SK-N-MC (cell line): ENCODE measurements around the gene PEX5.

Experiments
- DNase-seq: peaks from one replicate; pipeline ENCODE4 v3.0.0-alpha.2; 2011; ENCODE audit warnings: low read depth, low spot score
- H3K27ac ChIP-seq: fragments of 200-600 bp; sonication (generic); 2 replicates; pipeline ENCODE4 v1.5.1; 2016; ENCODE audit warnings: mixed run types
- H3K36me3 ChIP-seq: fragments of 200-600 bp; sonication (generic); 2 replicates; pipeline ENCODE4 v1.6.1; 2017; ENCODE audit warnings: antibody characterized with exemption, low read length, mixed read lengths; ENCODE audit not compliant: insufficient read depth
- H3K4me3 ChIP-seq: fragments of 200-600 bp; sonication (generic); 2 replicates; pipeline ENCODE4 v1.5.1; 2016
- H3K9ac ChIP-seq: fragments of 200-600 bp; sonication (generic); 2 replicates; pipeline ENCODE4 v1.8.0; 2017; ENCODE audit warnings: mixed run types, mixed read lengths; ENCODE audit not compliant: insufficient read length
- H3K9me3 ChIP-seq: fragments of 200-600 bp; sonication (generic); 2 replicates; pipeline ENCODE4 v1.6.1; 2017; ENCODE audit warnings: low read depth, mild to moderate bottlenecking, antibody characterized with exemption, low read length, moderate library complexity, mixed read lengths
- EZH2 ChIP-seq: fragments of 200-600 bp; sonication (generic); IDR thresholded peaks from one replicate; pipeline ENCODE4 v1.6.1; 2017; ENCODE audit warnings: antibody characterized with exemption
- FOXP2 ChIP-seq: optimal IDR thresholded peaks from 2 replicates; pipeline ENCODE3; 2011; ENCODE audit warnings: mild to moderate bottlenecking, moderate library complexity; ENCODE audit not compliant: insufficient read depth; ENCODE audit errors: extremely low read length, control extremely low read depth
- POLR2AphosphoS5 ChIP-seq: IDR thresholded peaks from 2 replicates; pipeline ENCODE4 v1.6.1; 2012; ENCODE audit warnings: mild to moderate bottlenecking, low read depth, low read length, borderline replicate concordance

PEX5 gene

DNA sequence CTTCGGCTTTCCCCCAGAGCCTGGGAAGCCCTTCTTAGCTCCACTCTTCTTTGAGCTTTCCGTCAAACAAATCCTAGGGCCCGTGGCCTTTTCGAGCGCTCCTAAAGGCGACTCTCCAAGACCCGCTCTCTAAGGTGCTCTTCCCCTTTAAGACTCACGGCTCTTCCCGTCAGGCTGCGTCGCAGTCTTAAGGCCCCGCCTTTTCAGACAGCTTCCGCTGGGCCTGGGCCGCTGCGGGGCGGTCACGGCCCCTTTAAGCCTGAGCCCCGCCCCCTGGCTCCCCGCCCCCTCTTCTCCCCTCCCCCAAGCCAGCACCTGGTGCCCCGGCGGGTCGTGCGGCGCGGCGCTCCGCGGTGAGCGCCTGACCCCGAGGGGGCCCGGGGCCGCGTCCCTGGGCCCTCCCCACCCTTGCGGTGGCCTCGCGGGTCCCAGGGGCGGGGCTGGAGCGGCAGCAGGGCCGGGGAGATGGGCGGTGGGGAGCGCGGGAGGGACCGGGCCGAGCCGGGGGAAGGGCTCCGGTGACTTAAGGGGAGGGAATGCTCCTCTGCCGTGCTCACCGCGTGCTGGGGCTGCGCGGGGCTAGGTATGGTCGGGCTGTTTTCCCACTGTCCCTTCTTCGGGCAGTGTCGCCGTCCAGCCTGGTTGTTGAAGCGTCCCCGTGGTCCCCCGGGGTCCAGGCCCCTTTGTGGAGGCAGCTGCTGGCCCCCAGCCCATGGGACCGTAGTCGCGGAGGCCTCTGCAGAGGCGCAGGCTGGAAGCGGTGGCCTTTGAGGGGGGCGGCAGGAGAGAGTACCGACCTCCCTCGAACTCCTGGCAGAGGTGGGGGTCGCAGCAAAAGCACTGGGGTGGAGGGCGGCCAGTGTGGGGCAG, at the start of gene PEX5:
Gene PEX5 (plus strand): TSS at position 289 of the 870 bp plus-strand sequence. CDS start 692 bp downstream, outside the sequence.
- Histone ChIP-seq H3K36me3 (peaks cover 20% of the 10 kb centered on the region; the same call in 1 of the 2 replicates), H3K27ac (no peak within 1 kb of the TSS), H3K9me3 (no peaks in the 10 kb centered on the region), H3K9ac (peak within 1 kb of the TSS; percentile 78), H3K4me3 (peak within 1 kb of the TSS; percentile 99)
- TF ChIP-seq POLR2AphosphoS5 (no peak), EZH2 (no peak)
- peak; percentile 45 for DNase-seq

DNA sequence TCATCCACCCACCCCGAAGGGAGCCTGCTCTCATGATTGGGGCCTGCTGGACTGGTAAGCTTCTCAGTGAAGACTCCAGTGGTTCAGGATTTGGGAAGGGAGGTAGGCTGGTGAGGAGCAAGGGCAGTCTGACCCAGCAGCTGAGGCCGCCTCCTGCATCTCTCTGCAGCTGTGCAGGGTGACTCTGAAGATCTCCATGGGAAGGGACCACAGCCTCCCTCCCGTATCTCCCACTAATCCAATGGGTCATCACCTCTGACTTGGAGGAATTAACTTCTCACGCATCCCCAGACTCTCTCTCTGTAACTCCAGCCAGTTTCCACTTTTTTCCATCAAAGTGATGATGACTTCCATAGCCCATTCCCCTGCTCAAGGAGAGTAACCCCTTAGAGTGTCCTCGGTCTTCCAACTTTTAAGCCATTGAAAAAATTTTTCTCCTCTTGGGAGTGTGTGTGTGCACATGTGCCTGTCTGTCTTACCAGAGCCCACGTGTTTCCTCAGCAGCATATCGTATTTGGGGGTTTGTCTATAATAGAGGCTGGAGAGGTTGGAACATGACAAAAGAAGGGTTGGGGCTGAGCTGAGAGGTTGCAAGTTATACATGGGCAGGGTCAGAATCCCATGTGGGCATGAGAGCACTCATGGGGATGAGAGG, 48.0 kb upstream of the PEX5 start:
- TF ChIP-seq EZH2 (no peak), POLR2AphosphoS5 (no peak), FOXP2 (no peak)
- Histone ChIP-seq H3K36me3 (no peaks in the 10 kb centered on the region; the same call in 1 of the 2 replicates), H3K27ac (no peak overlapping the region), H3K9me3 (no peaks in the 10 kb centered on the region), H3K4me3 (no peak overlapping the region), H3K9ac (no peak overlapping the region)
- DNase-seq = no peak

DNA sequence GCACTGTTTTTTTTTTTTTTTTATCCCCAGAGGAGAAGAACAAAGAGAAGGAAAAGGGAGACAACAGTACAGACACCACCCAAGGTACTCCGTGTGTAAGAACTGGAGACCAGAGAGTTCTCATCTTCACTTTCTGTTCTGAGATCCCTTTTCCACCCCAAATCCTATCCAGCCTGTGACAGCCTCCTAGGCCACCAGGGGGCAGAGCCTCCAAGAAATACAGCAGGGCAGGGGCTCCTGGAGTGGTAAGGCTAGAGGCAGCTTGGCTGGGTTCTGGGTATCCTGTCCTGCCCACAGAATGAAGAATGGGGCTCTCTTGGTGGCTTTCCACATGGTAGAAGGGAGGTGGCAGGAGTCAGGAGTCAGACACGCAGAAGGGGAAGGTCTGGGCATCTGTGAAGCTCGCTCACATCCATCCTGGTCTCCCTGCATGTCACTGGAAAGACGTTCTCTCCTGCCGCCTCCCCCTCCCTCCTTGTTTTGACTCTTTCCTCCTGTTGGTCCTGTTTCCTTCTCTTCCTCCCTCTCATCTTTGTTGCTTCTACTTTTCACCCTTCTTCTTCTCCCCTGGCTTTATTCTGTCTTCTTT, 47.3 kb upstream of the PEX5 start:
- DNase-seq = no peak
- Histone ChIP-seq H3K36me3 (no peaks in the 10 kb centered on the region), H3K9ac (no peak overlapping the region), H3K9me3 (no peaks in the 10 kb centered on the region), H3K27ac (no peak overlapping the region), H3K4me3 (no peak overlapping the region)
- TF ChIP-seq POLR2AphosphoS5 = no peak
- no peak for TF ChIP-seq EZH2
- TF ChIP-seq FOXP2 = no peak

DNA sequence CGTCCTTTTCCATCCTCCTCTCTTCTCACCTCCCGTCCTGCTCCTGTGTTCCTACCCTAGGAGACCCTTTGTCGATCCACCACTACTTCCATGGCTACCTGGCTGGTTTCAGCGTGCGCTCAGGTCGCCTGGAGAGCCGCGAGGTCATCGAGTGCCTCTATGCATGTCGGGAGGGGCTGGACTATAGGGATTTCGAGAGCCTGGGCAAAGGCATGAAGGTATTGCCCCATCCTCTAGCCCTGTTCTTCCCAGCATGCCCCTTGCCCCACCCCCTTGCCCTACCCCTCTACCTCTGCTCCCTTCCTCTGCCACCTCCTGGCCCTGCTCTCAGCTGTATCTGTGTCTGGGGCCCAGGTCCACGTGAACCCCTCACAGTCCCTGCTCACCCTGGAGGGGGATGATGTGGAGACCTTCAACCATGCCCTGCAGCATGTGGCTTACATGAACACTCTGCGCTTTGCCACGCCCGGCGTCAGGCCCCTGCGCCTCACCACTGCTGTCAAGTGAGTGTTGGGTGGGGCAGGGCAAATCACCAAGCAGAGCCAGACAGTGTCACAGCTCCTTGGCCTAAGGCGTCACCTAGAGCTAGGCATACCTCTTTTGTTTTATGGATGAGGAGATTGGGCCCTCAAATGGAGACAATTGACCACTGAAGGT, 46.5 kb upstream of the PEX5 start:
- Histone ChIP-seq H3K27ac (no peak overlapping the region), H3K4me3 (no peak overlapping the region), H3K9ac (no peak overlapping the region), H3K36me3 (no peaks in the 10 kb centered on the region), H3K9me3 (no peaks in the 10 kb centered on the region)
- DNase-seq = no peak
- TF ChIP-seq POLR2AphosphoS5 (no peak), EZH2 (no peak), FOXP2 (no peak)

DNA sequence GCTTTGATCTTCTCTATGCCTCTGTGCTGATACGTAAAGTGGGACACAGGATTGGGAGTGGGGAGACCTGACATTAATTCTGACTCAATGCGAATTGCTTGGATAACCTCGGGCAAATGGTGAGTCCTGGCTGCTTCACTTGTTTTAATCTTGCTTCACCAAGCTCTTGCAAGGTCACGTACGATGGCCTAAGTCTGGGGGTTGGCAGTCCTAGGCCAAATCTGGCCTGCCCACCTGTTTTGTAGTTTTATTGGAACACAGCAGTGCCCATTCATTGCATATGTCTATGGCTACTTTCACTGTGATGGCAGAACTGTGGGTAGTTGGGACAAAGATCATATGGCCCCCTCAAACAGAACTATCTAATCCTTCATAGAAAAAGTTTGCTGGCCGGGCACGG, 45.9 kb upstream of the PEX5 start:
- Histone ChIP-seq H3K27ac (no peak overlapping the region), H3K9ac (no peak overlapping the region), H3K36me3 (no peaks in the 10 kb centered on the region), H3K4me3 (no peak overlapping the region), H3K9me3 (no peaks in the 10 kb centered on the region)
- TF ChIP-seq FOXP2 = no peak
- no peak for TF ChIP-seq POLR2AphosphoS5
- TF ChIP-seq EZH2 = no peak
- no peak for DNase-seq

DNA sequence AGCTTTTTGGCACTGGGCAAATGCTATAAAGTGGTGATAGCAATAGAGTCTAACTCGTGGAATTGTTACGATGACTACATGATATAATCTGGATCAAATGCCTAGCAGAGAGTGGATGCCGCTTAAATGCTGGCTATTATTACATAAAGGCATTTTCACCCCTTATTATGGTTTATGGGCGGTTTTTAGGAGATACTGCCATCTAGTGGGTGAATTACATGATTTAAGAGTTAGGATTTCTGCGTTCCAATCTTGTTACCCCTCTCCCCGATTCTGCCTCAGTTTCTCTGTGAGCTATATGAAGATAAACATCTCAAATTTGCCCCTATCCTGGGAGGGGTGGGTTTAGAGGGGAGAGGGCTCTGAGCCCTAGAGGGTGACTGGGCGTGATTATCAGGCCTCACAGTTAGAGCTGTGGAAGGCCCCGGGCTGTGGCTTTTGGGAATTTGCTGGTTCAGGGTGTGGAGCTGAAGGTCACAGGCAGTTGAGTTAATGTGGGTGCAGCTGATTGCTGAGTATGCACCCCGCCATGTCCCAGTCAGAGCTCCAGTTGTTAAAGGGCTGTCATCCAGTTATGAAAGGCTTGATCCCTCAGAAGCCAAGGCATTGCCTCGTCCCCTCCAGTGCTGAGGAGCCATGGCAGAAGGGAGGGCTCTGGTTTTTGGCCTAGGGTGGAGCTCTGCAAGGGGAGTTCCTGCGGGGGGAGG, 44.9 kb upstream of the PEX5 start:
- Histone ChIP-seq H3K27ac (no peak overlapping the region), H3K9ac (peak overlapping the region; percentile 39), H3K36me3 (no peaks in the 10 kb centered on the region), H3K9me3 (no peaks in the 10 kb centered on the region), H3K4me3 (no peak overlapping the region)
- no peak for DNase-seq
- TF ChIP-seq FOXP2 (no peak), EZH2 (no peak), POLR2AphosphoS5 (no peak)

DNA sequence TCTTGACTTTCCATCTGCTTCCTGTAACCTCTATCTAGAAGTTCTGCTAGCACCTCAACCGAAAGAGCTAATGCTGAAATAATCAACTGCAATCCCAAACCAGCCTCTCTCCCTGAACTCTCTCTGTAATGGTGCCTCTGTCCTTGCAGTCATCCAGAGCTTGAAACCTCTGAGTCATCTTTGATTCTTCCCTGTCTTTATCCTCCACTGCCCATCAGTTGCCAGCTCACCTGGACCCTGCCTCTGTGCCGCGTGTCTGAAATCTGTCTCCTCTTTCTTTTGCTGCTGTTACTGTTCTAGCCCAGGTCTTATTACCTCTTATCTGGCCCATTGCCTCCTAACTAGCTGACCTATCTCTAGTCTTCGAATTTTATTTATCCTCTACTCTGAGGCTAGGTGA, 43.8 kb upstream of the PEX5 start:
- no peak for TF ChIP-seq POLR2AphosphoS5
- DNase-seq = no peak
- H3K9me3 ChIP-seq = no peaks in the 10 kb centered on the region
- H3K9ac ChIP-seq = no peak overlapping the region
- H3K27ac ChIP-seq = no peak overlapping the region
- no peak overlapping the region for H3K4me3 ChIP-seq
- no peaks in the 10 kb centered on the region for H3K36me3 ChIP-seq

DNA sequence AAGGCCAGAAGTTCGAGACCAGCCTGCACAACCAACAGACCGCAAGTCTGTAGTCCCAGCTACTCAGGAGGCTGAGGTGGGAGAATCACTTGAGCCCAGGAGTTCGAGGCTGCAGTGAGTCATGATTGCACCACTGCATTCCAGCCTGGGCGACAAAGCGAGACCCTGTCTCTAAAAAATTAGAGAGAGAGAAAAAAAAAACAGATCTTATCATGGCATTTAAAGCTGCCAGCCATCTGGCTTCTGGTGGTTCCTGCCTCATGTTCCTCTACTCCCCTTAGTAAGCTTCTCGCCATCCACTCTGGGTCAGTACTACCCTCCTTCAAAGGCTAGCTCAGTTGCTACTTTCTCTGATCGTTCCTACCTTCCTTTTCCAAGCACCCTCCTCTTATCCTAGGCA, 43.3 kb upstream of the PEX5 start:
- no peak for DNase-seq
- Histone ChIP-seq H3K9me3 (no peaks in the 10 kb centered on the region), H3K27ac (no peak overlapping the region), H3K4me3 (no peak overlapping the region), H3K9ac (no peak overlapping the region), H3K36me3 (no peaks in the 10 kb centered on the region)
- no peak for TF ChIP-seq FOXP2
- no peak for TF ChIP-seq POLR2AphosphoS5
- no peak for TF ChIP-seq EZH2
